HCT116 (cell line): Measurements from ENCODE around the gene SNURF. TPM values are rescaled to one million over a fixed set of nuclear protein-coding genes. Genes with fewer than 3 reads are reported as not detected.

ENCODE experiments used
- ATAC-seq: fragments of 200-7000 bp; cut with Tn5 transposase; 2 replicates; pipeline ENCODE4 v1.9.1; 2020; ENCODE audit warnings: mild to moderate bottlenecking, moderate library complexity
- BruUV-seq: library from RNA; stranded (reverse); fragments of 400-500 nt; replicated peaks from 2 replicates; lab custom pipeline; 2021; lab: Mats Ljungman, UMichigan
- CTCF ChIA-PET: fragments of 300-600 bp; sonication (Branson Sonifier 250); formaldehyde crosslinking; loops from one replicate; lab custom pipeline; 2021; ENCODE audit warnings: antibody characterized with exemption; lab: Charles Lee
- POLR2A ChIA-PET: fragments of 300-600, 350-600 bp; sonication (Branson Sonifier 250); formaldehyde crosslinking; loops from one replicate; lab custom pipeline; 2021; ENCODE audit warnings: antibody characterized with exemption; lab: Charles Lee
- RAD21 ChIA-PET, 2 experiments: fragments of 300-600 bp; sonication (Branson Sonifier 250); formaldehyde crosslinking; loops; one replicate each; lab custom pipeline; 2023; ENCODE audit warnings: low total read pairs in 2 of 2; ENCODE audit not compliant: uncharacterized antibody in 2 of 2, unreplicated experiment in 2 of 2, low non-redundant PET in 1 of 2; lab: Charles Lee
- DNase-seq: peaks from one replicate; pipeline ENCODE4 v3.0.0-alpha.2; 2010; ENCODE audit warnings: low read depth, low spot score
- H2AFZ ChIP-seq: fragments of 200-600 bp; shearing (Covaris generic), sonication (generic); 2 replicates; pipeline ENCODE4 v1.6.1; 2017; ENCODE audit warnings: low read depth, mixed run types, mixed read lengths, antibody characterized with exemption, low read length; ENCODE audit not compliant: poor library complexity, severe bottlenecking
- H3K27ac ChIP-seq: 2 replicates; pipeline ENCODE4 v1.5.1; 2012; ENCODE audit warnings: low read depth, low read length
- H3K27me3 ChIP-seq: fragments of 200-600 bp; sonication (generic); 2 replicates; pipeline ENCODE4 v1.6.1; 2016; ENCODE audit warnings: mixed run types, low read length, mixed read lengths; ENCODE audit not compliant: insufficient read depth
- H3K36me3 ChIP-seq, 2 experiments: fragments of 200-500 bp in 1 of 2; fragments of 200-600 bp in 1 of 2; sonication (Bioruptor generic) in 1 of 2; sonication (generic) in 1 of 2; 2 replicates each; pipeline versions ENCODE4 v1.5.1 to v1.6.1; 2014 to 2016; ENCODE audit warnings: low read length in 2 of 2, inconsistent platforms in 1 of 2, mixed read lengths in 1 of 2, mixed run types in 1 of 2; ENCODE audit not compliant: insufficient read depth in 2 of 2, control insufficient read depth in 1 of 2
- H3K4me1 ChIP-seq, 2 experiments: fragments of 200-600 bp in 1 of 2; sonication (generic) in 1 of 2; 2 replicates each; pipeline versions ENCODE4 v1.5.1 to v1.6.1; 2012 to 2017; ENCODE audit warnings: low read length in 2 of 2, inconsistent platforms in 1 of 2, mild to moderate bottlenecking in 1 of 2, mixed read lengths in 1 of 2, mixed run types in 1 of 2, moderate library complexity in 1 of 2; ENCODE audit not compliant: insufficient read depth in 2 of 2, control insufficient read depth in 1 of 2
- H3K4me2 ChIP-seq: fragments of 200-600 bp; sonication (generic); 2 replicates; pipeline ENCODE4 v1.6.1; 2017; ENCODE audit warnings: mixed run types, low read length, mixed read lengths
- H3K4me3 ChIP-seq, 2 experiments: fragments of 200-600 bp in 1 of 2; sonication (generic) in 1 of 2; replicated peaks in 1 of 2; 2 replicates each; pipeline ENCODE4 v1.5.1; 2011 to 2016; ENCODE audit warnings: low read length in 2 of 2, control low read depth in 1 of 2, low read depth in 1 of 2, mild to moderate bottlenecking in 1 of 2, mixed read lengths in 1 of 2, mixed run types in 1 of 2
- H3K79me2 ChIP-seq: fragments of 200-600 bp; sonication (generic); 2 replicates; pipeline ENCODE4 v1.6.1; 2017; ENCODE audit warnings: mild to moderate bottlenecking, mixed run types, low read length, moderate library complexity, mixed read lengths; ENCODE audit not compliant: insufficient read depth
- H3K9ac ChIP-seq: fragments of 200-600 bp; sonication (generic); 2 replicates; pipeline ENCODE4 v1.6.1; 2016; ENCODE audit warnings: low read length, mixed read lengths
- H3K9me2 ChIP-seq: fragments of 200-600 bp; sonication (generic), shearing (Covaris generic); 2 replicates; pipeline ENCODE4 v1.6.1; 2017; ENCODE audit warnings: mixed run types, mild to moderate bottlenecking, moderate library complexity; ENCODE audit not compliant: insufficient read depth
- H3K9me3 ChIP-seq, 2 experiments: fragments of 200-500 bp in 1 of 2; fragments of 200-600 bp in 1 of 2; sonication (Bioruptor generic) in 1 of 2; sonication (generic) in 1 of 2; 2 replicates each; pipeline ENCODE4 v1.6.1; 2014 to 2017; ENCODE audit warnings: low read length in 2 of 2, mixed read lengths in 2 of 2, inconsistent platforms in 1 of 2, low read depth in 1 of 2, mild to moderate bottlenecking in 1 of 2, mixed run types in 1 of 2, moderate library complexity in 1 of 2; ENCODE audit not compliant: control insufficient read depth in 1 of 2, insufficient read depth in 1 of 2
- H4K20me1 ChIP-seq: fragments of 200-600 bp; sonication (generic), shearing (Covaris generic); 2 replicates; pipeline ENCODE4 v1.6.1; 2017; ENCODE audit warnings: mixed run types, mild to moderate bottlenecking, moderate library complexity; ENCODE audit not compliant: insufficient read depth
- ATF3 ChIP-seq: IDR thresholded peaks from 2 replicates; pipeline ENCODE4 v1.6.1; 2012
- CBX3 ChIP-seq: IDR thresholded peaks from 2 replicates; pipeline ENCODE4 v1.6.1; 2012; ENCODE audit warnings: low read depth
- CEBPB ChIP-seq: IDR thresholded peaks from 2 replicates; pipeline ENCODE4 v1.6.1; 2012; ENCODE audit warnings: low read depth
- CTCF ChIP-seq, 3 experiments: fragments of 200-600 bp in 1 of 3; sonication (generic) in 1 of 3; IDR thresholded peaks in 2 of 3; conservative IDR thresholded peaks in 1 of 3; 2 replicates each; pipeline ENCODE4 v1.5.1; 2012 to 2017; ENCODE audit warnings: low read depth in 2 of 3, low read length in 2 of 3, antibody characterized with exemption in 1 of 3, borderline replicate concordance in 1 of 3, control low read depth in 1 of 3, mild to moderate bottlenecking in 1 of 3, mixed read lengths in 1 of 3, mixed run types in 1 of 3, moderate library complexity in 1 of 3; ENCODE audit not compliant: insufficient read depth in 1 of 3
- EGR1 ChIP-seq: IDR thresholded peaks from 2 replicates; pipeline ENCODE4 v1.6.1; 2012; ENCODE audit warnings: low read depth
- EZH2 ChIP-seq: fragments of 200-600 bp; sonication (generic); IDR thresholded peaks from 2 replicates; pipeline ENCODE4 v1.6.1; 2017; ENCODE audit warnings: antibody characterized with exemption, mixed run types
- EZH2phosphoT487 ChIP-seq: fragments of 200-600 bp; IDR thresholded peaks from 2 replicates; pipeline ENCODE4 v1.6.1; 2018; ENCODE audit warnings: antibody characterized with exemption, borderline replicate concordance
- FOSL1 ChIP-seq: IDR thresholded peaks from 2 replicates; pipeline ENCODE4 v1.6.1; 2012; ENCODE audit warnings: low read depth
- JUND ChIP-seq: IDR thresholded peaks from 2 replicates; pipeline ENCODE4 v1.6.1; 2012
- MAX ChIP-seq: IDR thresholded peaks from 2 replicates; pipeline ENCODE4 v1.6.1; 2012
- POLR2AphosphoS5 ChIP-seq: IDR thresholded peaks from 2 replicates; pipeline ENCODE4 v1.6.1; 2011; ENCODE audit warnings: mild to moderate bottlenecking, low read depth, low read length, moderate library complexity
- REST ChIP-seq: IDR thresholded peaks from 2 replicates; pipeline ENCODE4 v1.6.1; 2012; ENCODE audit warnings: low read depth
- SRF ChIP-seq: IDR thresholded peaks from 2 replicates; pipeline ENCODE4 v1.6.1; 2012; ENCODE audit warnings: low read depth
- TCF7L2 ChIP-seq: IDR thresholded peaks from 2 replicates; pipeline ENCODE4 v1.7.0; 2011; ENCODE audit warnings: borderline replicate concordance, inconsistent platforms; ENCODE audit not compliant: insufficient read depth, insufficient read length; ENCODE audit errors: extremely low read depth
- YY1 ChIP-seq: IDR thresholded peaks from 2 replicates; pipeline ENCODE4 v1.6.1; 2011; ENCODE audit warnings: low read length, low read depth, moderate library complexity, mild to moderate bottlenecking; ENCODE audit not compliant: insufficient replicate concordance; ENCODE audit errors: extremely low read depth
- ZBTB33 ChIP-seq: IDR thresholded peaks from 2 replicates; pipeline ENCODE4 v1.6.1; 2011; ENCODE audit warnings: mild to moderate bottlenecking, low read length, moderate library complexity; ENCODE audit not compliant: insufficient replicate concordance; ENCODE audit errors: extremely low read depth
- ZFX ChIP-seq: fragments of 450-650 bp; IDR thresholded peaks from 2 replicates; pipeline ENCODE4 v1.6.1; 2017
- ZNF274 ChIP-seq: fragments of 200-500 bp; sonication (Bioruptor generic); IDR thresholded peaks from 2 replicates; pipeline ENCODE4 v1.6.1; 2014; ENCODE audit warnings: mild to moderate bottlenecking, low read depth, low read length, inconsistent platforms
- intact Hi-C: fragments of 100-400 bp; cut with micrococcal nuclease; formaldehyde crosslinking; loops from 2 replicates; pipeline ENCODE4 v1.10.0; 2022
- total RNA-seq: library from RNA; stranded (reverse); gene quantifications from one replicate; pipeline ENCODE4 v1.2.1, GENCODE V29; 2021; ENCODE audit not compliant: unreplicated experiment

SNURF gene
- total RNA-seq, 1 experiment from 2014 or later, result 0.44 TPM

- TF ChIP-seq JUND (no peak), TCF7L2 (no peak), CBX3 (no peak)
Observed at GRCh38 chr15:24924153-24924552, 30.6 kb upstream of the SNURF start (continued).

- CTCF ChIA-PET, result no interaction called here
Observed at GRCh38 chr15:24924621-24925020, 30.2 kb upstream of the SNURF start.

More at GRCh38 chr15:24924621-24925020, 30.2 kb upstream of the SNURF start:
- TF ChIP-seq ZFX (no peak), ZBTB33 (no peak), EZH2phosphoT487 (no peak), SRF (no peak), REST (no peak), POLR2AphosphoS5 (no peak), EGR1 (no peak), JUND (no peak), ATF3 (no peak), ZNF274 (no peak), CEBPB (no peak), FOSL1 (no peak), MAX (no peak), EZH2 (no peak), CTCF (IDR thresholded peaks at IDR 0.05 in 2 of 3, conservative IDR thresholded peaks at IDR 0.05 in 1 of 3; ENCODE audit: borderline replicate concordance in 1 of 3, insufficient read depth in 1 of 3, low read depth in 2 of 3, low read length in 2 of 3) (no peak), YY1 (no peak)
- Histone ChIP-seq H3K9ac (no peak overlapping the region), H3K27ac (no peak overlapping the region), H3K4me1 (no peaks in the 10 kb centered on the region), H3K9me2 (no peaks in the 10 kb centered on the region), H3K79me2 (no peaks in the 10 kb centered on the region), H3K4me2 (no peak overlapping the region), H3K36me3 (no peaks in the 10 kb centered on the region), H4K20me1 (no peaks in the 10 kb centered on the region), H3K9me3 (peaks cover 8 to 31% of the 10 kb centered on the region in 2 experiments; a peak in 2 of 4 replicates), H2AFZ (no peak overlapping the region), H3K27me3 (no peaks in the 10 kb centered on the region), H3K4me3 (no peak overlapping the region)
- no TSS peak for BruUV-seq
- ChIA-PET POLR2A (no interaction called here), RAD21 (no interaction called here)
- DNase-seq (no peak), ATAC-seq (no peak)
- intact Hi-C loops, result no loop called here
